GM12878 (cell line): ENCODE data around the gene IRF4. TPM values are rescaled to one million over a fixed set of nuclear protein-coding genes. Genes with fewer than 3 reads are reported as not detected.

ENCODE experiments used
- BACH1 ChIP-seq: fragments of 450-650 bp; IDR thresholded peaks from 2 replicates; pipeline ENCODE4 v1.6.1; 2017; ENCODE audit warnings: mild to moderate bottlenecking, borderline replicate concordance
- CHD2 ChIP-seq: IDR thresholded peaks from 2 replicates; pipeline ENCODE4 v1.6.1; 2011; ENCODE audit warnings: low read depth, low read length, improper control_type of control experiment, borderline replicate concordance
- CREB1 ChIP-seq: IDR thresholded peaks from 2 replicates; pipeline ENCODE4 v1.6.1; 2012; ENCODE audit warnings: low read depth, mild to moderate bottlenecking, inconsistent platforms
- HCFC1 ChIP-seq: fragments of 150-350 bp; IDR thresholded peaks from 2 replicates; pipeline ENCODE4 v1.6.1; 2014; ENCODE audit warnings: low read length
- KDM1A ChIP-seq: fragments of 200-600 bp; sonication (generic); IDR thresholded peaks from 2 replicates; pipeline ENCODE4 v1.6.1; 2016; ENCODE audit warnings: borderline replicate concordance
- MTA3 ChIP-seq: IDR thresholded peaks from 2 replicates; pipeline ENCODE4 v1.6.1; 2012; ENCODE audit warnings: low read length, inconsistent platforms, borderline replicate concordance
- NFIC ChIP-seq: IDR thresholded peaks from 2 replicates; pipeline ENCODE4 v1.6.1; 2012; ENCODE audit warnings: low read depth, mild to moderate bottlenecking, inconsistent platforms, low read length, moderate library complexity
- POLR2A ChIP-seq: IDR thresholded peaks from 2 replicates; pipeline ENCODE4 v1.6.1; 2011; ENCODE audit warnings: low read depth, mild to moderate bottlenecking, low read length
- SRF ChIP-seq, 2 experiments: IDR thresholded peaks; 2 replicates each; pipeline ENCODE4 v1.6.1; 2011; ENCODE audit warnings: low read depth in 2 of 2, low read length in 2 of 2, mild to moderate bottlenecking in 1 of 2, moderate library complexity in 1 of 2
- STAT3 ChIP-seq: IDR thresholded peaks from 2 replicates; pipeline ENCODE4 v1.6.1; 2011; ENCODE audit warnings: low read depth, low read length, improper control_type of control experiment
- USF1 ChIP-seq: IDR thresholded peaks from 2 replicates; pipeline ENCODE4 v1.6.1; 2011; ENCODE audit warnings: borderline replicate concordance, low read depth, mild to moderate bottlenecking, moderate library complexity, mixed read lengths, low read length; ENCODE audit not compliant: insufficient read depth; ENCODE audit errors: extremely low read length
- polyA plus RNA-seq, 11 experiments: library from polyadenylated mRNA; depleted of rRNA in 4 of 11; unstranded in 6 of 11; stranded (reverse) in 5 of 11; fragments of >200 nt; fragmentation: Nextera tagmentation in 4 of 11; fragmentation: Illumina TruSeq in 1 of 11; extraction: Ambion mirVana in 4 of 11; extraction: Trizol in 1 of 11; gene quantifications; 1 replicate in 1 of 11; 2 replicates in 10 of 11; pipeline versions ENCODE4 v1.2.1 to v1.2.3, GENCODE V29; 2011 to 2016; ENCODE audit warnings: inconsistent platforms in 2 of 11, missing spikeins in 2 of 11, low read depth in 1 of 11
- total RNA-seq, 4 experiments: library from RNA; depleted of rRNA in 3 of 4; stranded (reverse); fragments of >200 nt in 3 of 4; fragmentation: Illumina TruSeq in 1 of 4; extraction: Trizol in 1 of 4; gene quantifications; 2 replicates each; pipeline versions ENCODE4 v1.2.1 to v1.2.3, GENCODE V29; 2013 to 2021

IRF4 gene
- total and polyA plus RNA-seq, 10 of the 15 experiments (the other 5 are each of a cell fraction or from before 2014, with no cell fraction given) = 50.0 to 495 (median 257) TPM

- no peak for TF ChIP-seq CREB1
- TF ChIP-seq NFIC = no peak; the same call in 1 of the 2 replicates
- TF ChIP-seq SRF (IDR thresholded peaks at IDR 0.05; ENCODE audit: low read depth in 2 of 2, low read length in 2 of 2) = no peak
- TF ChIP-seq STAT3 = no peak
- no peak for TF ChIP-seq KDM1A
- TF ChIP-seq POLR2A = peak; percentile 85
- TF ChIP-seq USF1 = no peak
- no peak for TF ChIP-seq CHD2
- TF ChIP-seq HCFC1 = no peak
- 0 out of 2 replicates have a peak, but pooled peaks have one; percentile 24 for TF ChIP-seq MTA3
- TF ChIP-seq BACH1 = peak; percentile 16; the same call in 1 of the 2 replicates
These were observed 19.2 kb downstream of the IRF4 start (continued) for GRCh38 chr6:410555-411395.
